Right lobe of liver (tissue), 6 donors: ENCODE data around the gene COL1A1. TPM values are rescaled to one million over a fixed set of nuclear protein-coding genes. Genes with fewer than 3 reads are reported as not detected.
A peak's percentile ranks its signal among the peaks of the same experiment; 100 is the strongest.

Source experiments
- ATAC-seq, 4 donors: fragments of 200-7000 bp; cut with Tn5 transposase; one replicate each; pipeline ENCODE4 v1.9.1; 2020; ENCODE audit warnings: mild to moderate bottlenecking in 4 of 4, moderate library complexity in 4 of 4
- DNase-seq, 3 donors: peaks; one replicate each; pipeline ENCODE4 v3.0.0-alpha.2; 2020
- H3K27ac ChIP-seq, 3 donors: fragments of 200-600 bp; one replicate each; pipeline ENCODE4 v1.8.0; 2022
- H3K27me3 ChIP-seq, 2 donors: fragments of 200-600 bp; one replicate each; pipeline ENCODE4 v1.8.0; 2022
- H3K36me3 ChIP-seq, 4 donors: fragments of 200-600 bp; sonication (generic) in 1 of 4; one replicate each; pipeline versions ENCODE4 v1.5.1 to v1.8.0; 2017 to 2022; ENCODE audit warnings: control low read depth in 1 of 4
- H3K4me1 ChIP-seq, 4 donors: fragments of 200-600 bp; sonication (generic) in 1 of 4; one replicate each; pipeline versions ENCODE4 v1.5.1 to v1.8.0; 2017 to 2022; ENCODE audit warnings: control low read depth in 1 of 4
- H3K4me3 ChIP-seq, 3 donors: fragments of 200-600 bp; one replicate each; pipeline ENCODE4 v1.8.0; 2022
- H3K9me3 ChIP-seq, 4 donors: fragments of 200-600 bp; sonication (generic) in 1 of 4; one replicate each; pipeline versions ENCODE4 v1.5.1 to v1.8.0; 2017 to 2022; ENCODE audit warnings: control low read depth in 1 of 4
- CTCF ChIP-seq, 4 donors: fragments of 200-600 bp in 3 of 4; fragments of 450-650 bp in 1 of 4; IDR thresholded peaks; one replicate each; pipeline versions ENCODE4 v1.5.1 to v1.8.0; 2016 to 2022; ENCODE audit warnings: antibody characterized with exemption in 4 of 4, mild to moderate bottlenecking in 2 of 4
- POLR2A ChIP-seq: fragments of 450-650 bp; IDR thresholded peaks from one replicate; pipeline ENCODE4 v1.6.1; 2017; ENCODE audit warnings: antibody characterized with exemption, mild to moderate bottlenecking
- WGBS: methylation state at CpG from one replicate; pipeline ENCODE4 v1.1.6; 2018; ENCODE audit warnings: low coverage, low lambda C conversion rate; ENCODE audit not compliant: insufficient coverage; ENCODE audit errors: missing lambda C conversion rate; 5-methylcytosine and 5-hydroxymethylcytosine counted together
- intact Hi-C, 2 donors: fragments of 100-400 bp; cut with DNase I; formaldehyde crosslinking; loops; one replicate each; pipeline versions ENCODE4 v1.11.2 to v1.14.1; 2022
- total RNA-seq, 6 experiments: library from RNA; depleted of rRNA in 2 of 6; stranded (reverse); fragments of >200 nt in 2 of 6; fragmentation: NEBNext Ultra II Directional in 3 of 6; extraction: Animal tissue kit (Norgen Biotek cat#: 25700) in 3 of 6; gene quantifications; one replicate each; pipeline versions ENCODE4 v1.1.0 to v1.2.4, GENCODE V29; 2016 to 2023
- donor health status: DM: no; HTN: yes; CAD: no.
- donor health status: DM: no; HTN: no; CAD: no.
- donor health status: DM: no; HTN: no; CAD: no.
- donor health status: DM: no; HTN: yes; CAD: no.
- donor health status: DM: no; HTN: yes; CAD: no.

COL1A1 gene
- total RNA-seq, 6 experiments from 2014 or later = 9.3 to 109 (median 34.7) TPM

GRCh38 chr17:50155115-50155819 lies 46.2 kb downstream of the COL1A1 start:
- Histone ChIP-seq H3K27me3 (no peaks in the 10 kb centered on the region), H3K36me3 (no peaks in the 10 kb centered on the region), H3K9me3 (no peaks in the 10 kb centered on the region), H3K4me1 (peaks cover 0 to 10% (median 4%) of the 10 kb centered on the region in 4 donors), H3K27ac (peak overlapping the region in 2 of 3 donors; percentile 29 to 38), H3K4me3 (no peak overlapping the region)
- 51% methylated on average over 5 of the region's 8 CpGs for WGBS
- no peak for DNase-seq
- TF ChIP-seq POLR2A = no peak
- TF ChIP-seq CTCF (IDR thresholded peaks at IDR 0.05) = no peak
- no peak for ATAC-seq
- intact Hi-C loops = no loop called here

- intact Hi-C loops = no loop called here
- ATAC-seq (no peak), DNase-seq (peak in 1 of 3 donors; percentile 4)
- Histone ChIP-seq H3K27me3 (no peaks in the 10 kb centered on the region), H3K4me3 (no peak overlapping the region), H3K36me3 (no peaks in the 10 kb centered on the region), H3K4me1 (peaks cover 0 to 10% (median 4%) of the 10 kb centered on the region in 4 donors), H3K9me3 (no peaks in the 10 kb centered on the region), H3K27ac (peak overlapping the region in 1 of 3 donors; percentile 29)
- TF ChIP-seq CTCF (IDR thresholded peaks at IDR 0.05) (no peak), POLR2A (no peak)
- WGBS = 17% methylated on average over 1 of the region's 1 CpG
Observed at GRCh38 chr17:50154604-50155003, 46.8 kb downstream of the COL1A1 start.

- WGBS = 35% methylated on average over 9 of the region's 16 CpGs
- ATAC-seq = peak in 3 of 4 donors; percentile 1 to 25 (median 2)
- no peaks in the 10 kb centered on the region for H3K36me3 ChIP-seq
Observed at GRCh38 chr17:50153650-50154575, 47.5 kb downstream of the COL1A1 start.

GRCh38 chr17:50152736-50153135 lies 48.7 kb downstream of the COL1A1 start:
- no peaks in the 10 kb centered on the region for H3K9me3 ChIP-seq
- DNase-seq = peak in 1 of 3 donors; percentile 48
- H3K4me1 ChIP-seq = peaks cover 0 to 21% (median 4%) of the 10 kb centered on the region in 4 donors
- no peak for ATAC-seq
- intact Hi-C loops = no loop called here
- no peak overlapping the region for H3K4me3 ChIP-seq
- no peak for TF ChIP-seq POLR2A
- TF ChIP-seq CTCF (IDR thresholded peaks at IDR 0.05) = no peak
- H3K36me3 ChIP-seq = no peaks in the 10 kb centered on the region
- peak overlapping the region in 2 of 3 donors; percentile 50 to 89 for H3K27ac ChIP-seq
- no peaks in the 10 kb centered on the region for H3K27me3 ChIP-seq
- WGBS = 60% methylated on average over 1 of the region's 7 CpGs

More at GRCh38 chr17:50153650-50154575, 47.5 kb downstream of the COL1A1 start:
- Histone ChIP-seq H3K9me3 (no peaks in the 10 kb centered on the region), H3K4me3 (no peak overlapping the region), H3K4me1 (peaks cover 0 to 11% (median 4%) of the 10 kb centered on the region in 4 donors), H3K27me3 (no peaks in the 10 kb centered on the region), H3K27ac (peak overlapping the region in 1 of 3 donors; percentile 29)
- intact Hi-C loops = no loop called here
- peak in 1 of 3 donors; percentile 62 for DNase-seq
- TF ChIP-seq CTCF (IDR thresholded peaks at IDR 0.05) (no peak), POLR2A (no peak)
